ENCODE results near the gene DHRS9.

The DHRS9 gene

GRCh38 chr2:169065864-169066517, 3.4 kb upstream of the DHRS9 start:
- DNase-seq = no peak

GRCh38 chr2:169066897-169067296, 2.5 kb upstream of the DHRS9 start:
- no peak for DNase-seq

- no peak for DNase-seq
Measured at GRCh38 chr2:169069833-169070232, 470 bp downstream of the DHRS9 start.

- no peak for DNase-seq
Measured at GRCh38 chr2:169071455-169071854, 2.1 kb downstream of the DHRS9 start.

GRCh38 chr2:169072163-169072925, 3.0 kb downstream of the DHRS9 start:
- no peak for DNase-seq

- DNase-seq = no peak
Measured at GRCh38 chr2:169073211-169073962, 4.0 kb downstream of the DHRS9 start.

- no peak for DNase-seq
Measured at GRCh38 chr2:169073963-169074751, 4.8 kb downstream of the DHRS9 start.

- no peak for DNase-seq
Measured at GRCh38 chr2:169077674-169078240, 8.4 kb downstream of the DHRS9 start.

- no peak for DNase-seq
Measured at GRCh38 chr2:169080250-169081069, 11.1 kb downstream of the DHRS9 start.

- DNase-seq = no peak
Measured at GRCh38 chr2:169081551-169081950, 12.2 kb downstream of the DHRS9 start.

GRCh38 chr2:169082995-169083394, 13.6 kb downstream of the DHRS9 start:
- no peak for DNase-seq

- no peak for DNase-seq
Measured at GRCh38 chr2:169086893-169087467, 17.6 kb downstream of the DHRS9 start.

- no peak for DNase-seq
Measured at GRCh38 chr2:169087757-169088379, 18.5 kb downstream of the DHRS9 start.

GRCh38 chr2:169089182-169089581, 19.8 kb downstream of the DHRS9 start:
- no peak for DNase-seq

GRCh38 chr2:169090133-169090820, 20.9 kb downstream of the DHRS9 start:
- DNase-seq = no peak

- DNase-seq = no peak
Measured at GRCh38 chr2:169091256-169091655, 21.9 kb downstream of the DHRS9 start.

GRCh38 chr2:169091761-169092519, 22.6 kb downstream of the DHRS9 start:
- DNase-seq = no peak

GRCh38 chr2:169093535-169093934, 24.2 kb downstream of the DHRS9 start:
- no peak for DNase-seq

- no peak for DNase-seq
Measured at GRCh38 chr2:169094676-169095075, 25.3 kb downstream of the DHRS9 start.

Measured in T-helper 9 cell (primary cell).